ENCODE measurements around the gene MMP24. TPM values are rescaled to one million over a fixed set of nuclear protein-coding genes. Genes with fewer than 3 reads are reported as not detected.
"Not testable (repeated sequence)": the region's sequence is repeated elsewhere in the genome, so short reads cannot be mapped to it uniquely, and the experiment has no call there.

MMP24 gene
- total RNA-seq, 1 donor from 2014 or later = 1.9 TPM

DNA sequence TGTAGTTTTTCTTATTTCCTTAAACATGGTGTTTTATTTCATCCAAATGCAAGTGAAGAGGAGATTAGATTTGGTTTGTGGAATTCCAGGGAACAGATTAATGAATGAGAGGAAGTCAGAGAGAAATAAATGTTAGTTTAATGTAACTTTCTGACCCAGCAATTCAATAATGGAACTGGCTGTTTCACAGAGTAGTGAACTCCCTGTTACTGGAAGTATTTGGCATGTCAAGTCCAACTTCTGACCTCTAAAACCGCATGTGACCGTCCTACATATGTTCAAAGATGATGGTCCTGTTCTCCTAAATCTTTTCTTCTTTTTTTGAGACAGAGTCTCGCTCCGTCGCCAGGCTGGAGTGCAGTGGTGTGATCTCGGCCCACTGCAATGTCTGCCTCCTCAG is 35.9 kb upstream of the MMP24 start:
- H3K4me1 Mint-ChIP-seq = peaks cover 6% of the 10 kb centered on the region
- no peak for DNase-seq (ENCODE audit: low spot score)
- no peaks in the 10 kb centered on the region for H3K79me2 ChIP-seq (ENCODE audit: low read depth)
- peaks cover 3% of the 10 kb centered on the region for H3F3A ChIP-seq (ENCODE audit: low read depth)
- no peaks in the 10 kb centered on the region for H3K36me3 Mint-ChIP-seq
- H3K4me3 ChIP-seq = no peak overlapping the region
- no peaks in the 10 kb centered on the region for H3K36me3 ChIP-seq
- H3K27ac Mint-ChIP-seq = no peak overlapping the region
- peaks cover 6% of the 10 kb centered on the region for H3K9me3 Mint-ChIP-seq
- H3K4me1 ChIP-seq = peaks cover 4% of the 10 kb centered on the region
- no peak overlapping the region for H3K4me2 ChIP-seq
- no peaks in the 10 kb centered on the region for H3K27me3 ChIP-seq
- H3K27me3 Mint-ChIP-seq (ENCODE audit: insufficient read depth, low read depth) = peaks cover 2% of the 10 kb centered on the region
- TF ChIP-seq, protein P1, sequence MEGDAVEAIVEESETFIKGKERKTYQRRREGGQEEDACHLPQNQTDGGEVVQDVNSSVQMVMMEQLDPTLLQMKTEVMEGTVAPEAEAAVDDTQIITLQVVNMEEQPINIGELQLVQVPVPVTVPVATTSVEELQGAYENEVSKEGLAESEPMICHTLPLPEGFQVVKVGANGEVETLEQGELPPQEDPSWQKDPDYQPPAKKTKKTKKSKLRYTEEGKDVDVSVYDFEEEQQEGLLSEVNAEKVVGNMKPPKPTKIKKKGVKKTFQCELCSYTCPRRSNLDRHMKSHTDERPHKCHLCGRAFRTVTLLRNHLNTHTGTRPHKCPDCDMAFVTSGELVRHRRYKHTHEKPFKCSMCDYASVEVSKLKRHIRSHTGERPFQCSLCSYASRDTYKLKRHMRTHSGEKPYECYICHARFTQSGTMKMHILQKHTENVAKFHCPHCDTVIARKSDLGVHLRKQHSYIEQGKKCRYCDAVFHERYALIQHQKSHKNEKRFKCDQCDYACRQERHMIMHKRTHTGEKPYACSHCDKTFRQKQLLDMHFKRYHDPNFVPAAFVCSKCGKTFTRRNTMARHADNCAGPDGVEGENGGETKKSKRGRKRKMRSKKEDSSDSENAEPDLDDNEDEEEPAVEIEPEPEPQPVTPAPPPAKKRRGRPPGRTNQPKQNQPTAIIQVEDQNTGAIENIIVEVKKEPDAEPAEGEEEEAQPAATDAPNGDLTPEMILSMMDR (IDR thresholded peaks at IDR 0.05) = no peak
- TF ChIP-seq EZH2 (IDR thresholded peaks at IDR 0.05) (no peak), EZH2phosphoT487 (IDR thresholded peaks at IDR 0.05) (no peak)
- H3K4me3 Mint-ChIP-seq = no peak overlapping the region
- H3K9ac ChIP-seq = no peak overlapping the region
- H3K27ac ChIP-seq = no peak overlapping the region
- H4K20me1 ChIP-seq (ENCODE audit: low read depth) = no peaks in the 10 kb centered on the region
- no peaks in the 10 kb centered on the region for H3K9me3 ChIP-seq (ENCODE audit: low read depth)
- H2AFZ ChIP-seq (replicated peaks) = no peak overlapping the region

DNA sequence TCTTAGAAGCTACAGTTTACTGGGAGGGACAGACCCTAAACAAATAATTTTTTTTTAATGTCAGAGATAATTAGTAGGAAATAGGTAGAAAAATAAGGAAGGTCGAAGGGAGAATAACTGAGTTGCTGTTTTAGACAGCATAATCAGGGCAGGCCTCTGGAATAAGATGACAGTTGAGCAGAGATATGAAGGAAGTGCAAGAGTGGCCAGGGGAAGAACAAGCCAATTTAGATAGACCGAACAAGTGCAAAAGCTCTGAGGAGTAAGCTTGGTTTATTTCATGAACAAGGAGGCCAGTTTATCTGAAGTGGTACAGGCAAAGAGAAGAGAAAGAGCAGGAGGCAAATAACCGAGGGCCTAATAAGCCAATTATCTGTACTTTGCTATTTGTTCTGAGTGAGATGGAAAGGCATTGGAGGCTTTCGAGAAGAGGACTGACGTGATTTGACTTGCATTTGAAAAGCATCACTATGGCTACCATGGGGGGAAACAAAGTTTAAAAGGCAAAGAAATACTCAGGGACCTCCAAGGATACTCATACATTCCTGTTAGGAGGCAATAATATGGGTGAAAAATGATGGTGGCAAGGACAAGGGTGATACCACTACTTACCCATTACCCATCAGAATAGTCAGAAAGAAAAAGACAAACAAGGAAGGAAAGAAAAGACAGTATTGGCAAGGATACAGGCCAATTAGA is 34.9 kb upstream of the MMP24 start:
- Mint-ChIP-seq H3K4me3 (no peak overlapping the region), H3K27ac (no peak overlapping the region), H3K27me3 (ENCODE audit: insufficient read depth, low read depth) (peaks cover 2% of the 10 kb centered on the region), H3K4me1 (peaks cover 6% of the 10 kb centered on the region), H3K9me3 (peaks cover 11% of the 10 kb centered on the region), H3K36me3 (no peaks in the 10 kb centered on the region)
- Histone ChIP-seq H3K9me3 (ENCODE audit: low read depth) (peaks cover 7% of the 10 kb centered on the region), H2AFZ (replicated peaks) (no peak overlapping the region), H3K27ac (no peak overlapping the region), H3K9ac (no peak overlapping the region), H4K20me1 (ENCODE audit: low read depth) (no peaks in the 10 kb centered on the region), H3K4me2 (no peak overlapping the region), H3K4me1 (peaks cover 4% of the 10 kb centered on the region), H3K79me2 (ENCODE audit: low read depth) (no peaks in the 10 kb centered on the region), H3K36me3 (no peaks in the 10 kb centered on the region), H3K27me3 (no peaks in the 10 kb centered on the region), H3F3A (ENCODE audit: low read depth) (peaks cover 3% of the 10 kb centered on the region), H3K4me3 (no peak overlapping the region)
- DNase-seq (ENCODE audit: low spot score) = no peak
- TF ChIP-seq EZH2 (IDR thresholded peaks at IDR 0.05) (no peak), EZH2phosphoT487 (IDR thresholded peaks at IDR 0.05) (no peak)
- TF ChIP-seq, protein P1 (IDR thresholded peaks at IDR 0.05) = no peak

DNA sequence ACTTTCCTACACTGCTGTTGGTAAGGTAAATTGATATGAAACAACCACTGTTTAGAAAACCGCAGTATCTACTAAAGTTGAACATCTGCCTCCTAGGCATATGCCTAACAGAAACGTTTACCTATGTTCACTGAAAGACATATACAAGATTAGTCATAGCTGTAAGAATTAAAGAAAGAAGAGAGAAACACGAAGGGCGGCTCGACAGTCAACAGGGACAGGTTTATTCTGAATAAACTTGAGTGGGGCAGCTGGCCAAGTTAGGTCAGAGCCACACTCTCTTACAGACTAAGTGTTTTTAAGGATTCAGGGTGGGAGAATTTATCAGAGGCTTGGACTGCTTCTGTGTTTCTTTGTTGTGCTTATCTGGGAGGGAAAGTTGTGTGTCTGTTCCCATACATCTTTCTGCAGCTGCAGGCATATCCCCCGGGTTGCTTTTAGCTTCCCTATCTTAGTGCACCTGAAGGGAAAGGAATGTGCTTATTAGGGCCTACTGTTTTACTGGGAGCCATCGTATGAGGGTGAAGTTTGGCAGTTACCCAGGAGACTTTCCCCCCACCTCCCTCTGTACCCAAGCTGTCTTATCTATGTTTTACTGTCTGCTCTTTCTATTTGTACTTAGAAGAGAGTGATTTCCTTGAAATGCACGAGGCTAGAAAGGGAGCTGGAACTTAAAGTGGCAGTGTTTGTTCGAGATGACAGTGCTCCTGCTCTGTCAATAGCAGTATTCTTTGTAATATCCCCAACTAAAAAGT is 34.2 kb upstream of the MMP24 start:
- no peak for DNase-seq (ENCODE audit: low spot score)
- Mint-ChIP-seq H3K9me3 (peaks cover 19% of the 10 kb centered on the region), H3K4me3 (no peak overlapping the region), H3K4me1 (peaks cover 6% of the 10 kb centered on the region), H3K27me3 (ENCODE audit: insufficient read depth, low read depth) (peaks cover 4% of the 10 kb centered on the region), H3K36me3 (no peaks in the 10 kb centered on the region), H3K27ac (no peak overlapping the region)
- no peak overlapping the region for H3K9ac ChIP-seq
- H3K4me2 ChIP-seq = no peak overlapping the region
- no peaks in the 10 kb centered on the region for H3K36me3 ChIP-seq
- no peaks in the 10 kb centered on the region for H3K27me3 ChIP-seq
- H3K4me1 ChIP-seq = peaks cover 4% of the 10 kb centered on the region
- no peak overlapping the region for H2AFZ ChIP-seq (replicated peaks)
- H3K79me2 ChIP-seq (ENCODE audit: low read depth) = no peaks in the 10 kb centered on the region
- H3F3A ChIP-seq (ENCODE audit: low read depth) = peaks cover 3% of the 10 kb centered on the region
- peaks cover 9% of the 10 kb centered on the region for H3K9me3 ChIP-seq (ENCODE audit: low read depth)
- H3K27ac ChIP-seq = no peak overlapping the region
- H4K20me1 ChIP-seq (ENCODE audit: low read depth) = no peaks in the 10 kb centered on the region
- H3K4me3 ChIP-seq = no peak overlapping the region
- no peak for TF ChIP-seq EZH2 (IDR thresholded peaks at IDR 0.05)
- no peak for TF ChIP-seq EZH2phosphoT487 (IDR thresholded peaks at IDR 0.05)
- TF ChIP-seq, protein P1 (IDR thresholded peaks at IDR 0.05) = no peak

DNA sequence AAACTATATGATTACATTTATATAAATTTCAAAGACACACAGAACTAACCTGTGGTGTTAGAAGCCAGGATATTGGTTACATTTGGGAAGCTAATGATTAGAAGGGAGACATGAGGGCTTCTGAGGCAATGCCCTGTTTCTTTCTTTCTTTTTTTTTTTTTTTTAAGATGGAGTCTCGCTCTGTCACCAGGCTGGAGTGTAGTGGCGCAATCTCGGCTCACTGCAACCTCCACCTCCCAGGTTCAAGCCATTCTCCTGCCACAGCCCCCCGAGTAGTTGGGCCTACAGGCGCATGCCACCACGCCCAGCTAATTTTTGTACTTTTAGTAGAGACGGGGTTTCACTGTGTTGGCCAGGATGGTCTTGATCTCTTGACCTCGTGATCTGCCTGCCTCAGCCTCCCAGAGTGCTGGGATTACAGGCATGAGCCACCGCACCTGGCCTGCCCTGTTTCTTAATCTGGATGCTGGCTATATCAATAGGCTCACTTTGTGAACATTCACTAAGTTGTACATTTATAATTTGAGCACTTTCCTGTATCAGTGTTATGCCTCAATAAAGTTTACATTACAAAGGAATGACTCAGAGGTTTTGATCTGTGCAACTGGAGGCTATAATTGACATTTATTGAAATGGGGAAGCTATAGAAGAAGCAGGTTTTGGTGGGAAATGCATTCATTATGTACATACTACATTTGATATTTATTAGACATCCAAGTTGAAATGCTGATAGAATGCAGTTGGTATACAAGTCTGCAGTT is 33.3 kb upstream of the MMP24 start:
- H3K27ac Mint-ChIP-seq; H3K4me3 Mint-ChIP-seq; H3K4me3 ChIP-seq; H2AFZ ChIP-seq (replicated peaks); H3K4me1 ChIP-seq; H3K27me3 ChIP-seq; H3K27me3 Mint-ChIP-seq (ENCODE audit: insufficient read depth, low read depth); H3K9ac ChIP-seq; H3K4me1 Mint-ChIP-seq; H4K20me1 ChIP-seq (ENCODE audit: low read depth); H3K9me3 ChIP-seq (ENCODE audit: low read depth); H3K36me3 ChIP-seq; H3K79me2 ChIP-seq (ENCODE audit: low read depth); H3K4me2 ChIP-seq; DNase-seq (ENCODE audit: low spot score); H3K27ac ChIP-seq; H3F3A ChIP-seq (ENCODE audit: low read depth); H3K36me3 Mint-ChIP-seq: not testable (repeated sequence)
- peaks cover 24% of the 10 kb centered on the region for H3K9me3 Mint-ChIP-seq

All from neural progenitor cell (in vitro differentiated cells).